ENCODE data around the gene PCBP3.
"Not testable (repeated sequence)": the region's sequence is repeated elsewhere in the genome, so short reads cannot be mapped to it uniquely, and the experiment has no call there.

DNA sequence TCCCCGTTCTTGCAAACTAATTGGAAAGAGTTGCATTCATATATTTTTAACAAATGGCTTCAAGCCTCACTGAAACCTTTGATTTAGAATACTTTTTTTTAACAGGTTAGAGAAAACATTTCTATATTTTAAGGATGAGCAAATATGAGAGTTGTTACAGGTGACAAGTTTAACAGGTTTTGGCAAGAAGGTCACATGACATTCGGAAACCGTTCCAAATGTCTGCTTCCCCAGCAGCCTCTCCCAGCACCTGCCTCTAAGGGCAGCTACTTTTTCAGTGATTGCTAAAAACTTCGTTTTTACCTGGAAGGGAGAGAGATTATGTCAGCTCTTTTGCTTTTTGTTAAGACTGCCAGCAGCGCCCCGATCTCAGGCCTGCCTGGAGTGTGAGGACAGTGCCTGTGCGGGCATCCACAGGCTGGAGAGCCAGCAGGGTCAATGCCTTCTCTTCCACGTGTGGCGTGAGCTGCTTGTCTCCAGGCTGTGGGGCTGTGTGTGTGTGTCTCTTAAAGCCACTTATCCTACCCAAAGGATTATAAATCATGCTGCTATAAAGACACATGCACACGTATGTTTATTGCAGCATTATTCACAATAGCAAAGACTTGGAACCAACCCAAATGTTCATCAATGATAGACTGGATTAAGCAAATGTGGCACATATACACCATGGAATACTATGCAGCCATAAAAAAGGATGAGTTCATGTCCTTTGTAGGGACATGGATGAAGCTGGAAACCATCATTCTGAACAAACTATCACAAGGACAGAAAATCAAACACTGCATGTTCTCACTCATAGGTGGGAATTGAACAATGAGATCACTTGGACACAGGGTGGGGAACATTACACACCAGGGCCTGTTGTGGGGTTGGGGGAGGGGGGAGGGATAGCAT is 21.8 kb upstream of the PCBP3 start:
- TF ChIP-seq, protein P1, sequence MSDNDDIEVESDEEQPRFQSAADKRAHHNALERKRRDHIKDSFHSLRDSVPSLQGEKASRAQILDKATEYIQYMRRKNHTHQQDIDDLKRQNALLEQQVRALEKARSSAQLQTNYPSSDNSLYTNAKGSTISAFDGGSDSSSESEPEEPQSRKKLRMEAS (IDR thresholded peaks at IDR 0.05; ENCODE audit: low read depth, low read length): not testable (repeated sequence)
- TF ChIP-seq, protein P2, sequence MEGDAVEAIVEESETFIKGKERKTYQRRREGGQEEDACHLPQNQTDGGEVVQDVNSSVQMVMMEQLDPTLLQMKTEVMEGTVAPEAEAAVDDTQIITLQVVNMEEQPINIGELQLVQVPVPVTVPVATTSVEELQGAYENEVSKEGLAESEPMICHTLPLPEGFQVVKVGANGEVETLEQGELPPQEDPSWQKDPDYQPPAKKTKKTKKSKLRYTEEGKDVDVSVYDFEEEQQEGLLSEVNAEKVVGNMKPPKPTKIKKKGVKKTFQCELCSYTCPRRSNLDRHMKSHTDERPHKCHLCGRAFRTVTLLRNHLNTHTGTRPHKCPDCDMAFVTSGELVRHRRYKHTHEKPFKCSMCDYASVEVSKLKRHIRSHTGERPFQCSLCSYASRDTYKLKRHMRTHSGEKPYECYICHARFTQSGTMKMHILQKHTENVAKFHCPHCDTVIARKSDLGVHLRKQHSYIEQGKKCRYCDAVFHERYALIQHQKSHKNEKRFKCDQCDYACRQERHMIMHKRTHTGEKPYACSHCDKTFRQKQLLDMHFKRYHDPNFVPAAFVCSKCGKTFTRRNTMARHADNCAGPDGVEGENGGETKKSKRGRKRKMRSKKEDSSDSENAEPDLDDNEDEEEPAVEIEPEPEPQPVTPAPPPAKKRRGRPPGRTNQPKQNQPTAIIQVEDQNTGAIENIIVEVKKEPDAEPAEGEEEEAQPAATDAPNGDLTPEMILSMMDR (IDR thresholded peaks at IDR 0.05; ENCODE audit: low read depth, low read length): not testable (repeated sequence)
- not testable (repeated sequence) for TF ChIP-seq POLR2A (IDR thresholded peaks at IDR 0.05; ENCODE audit: extremely low read depth, insufficient read length); MYC (IDR thresholded peaks at IDR 0.05; ENCODE audit: low read depth, low read length)
